NB4 (cell line): ENCODE data around the gene MAP3K14.

Experiments used
- DNase-seq: peaks from one replicate; pipeline ENCODE4 v3.0.0; 2010; ENCODE audit warnings: low read depth
- H3K4me3 ChIP-seq: one replicate; pipeline ENCODE4 v1.5.1; 2011; ENCODE audit warnings: mild to moderate bottlenecking, low read depth, low read length, moderate library complexity
- MYC ChIP-seq: IDR thresholded peaks from 2 replicates; pipeline ENCODE4 v1.6.1; 2011; ENCODE audit warnings: low read depth, low read length
- POLR2A ChIP-seq: IDR thresholded peaks from 2 replicates; pipeline ENCODE4 v1.6.1; 2011; ENCODE audit warnings: mild to moderate bottlenecking; ENCODE audit not compliant: insufficient read length; ENCODE audit errors: extremely low read depth
- TF ChIP-seq, protein P1 (sequence below): IDR thresholded peaks from 2 replicates; pipeline ENCODE4 v1.6.1; 2011; ENCODE audit warnings: low read depth, low read length
- TF ChIP-seq, protein P2 (sequence below): IDR thresholded peaks from one replicate; pipeline ENCODE4 v1.5.1; 2012; ENCODE audit warnings: low read depth, low read length

Gene MAP3K14

DNA sequence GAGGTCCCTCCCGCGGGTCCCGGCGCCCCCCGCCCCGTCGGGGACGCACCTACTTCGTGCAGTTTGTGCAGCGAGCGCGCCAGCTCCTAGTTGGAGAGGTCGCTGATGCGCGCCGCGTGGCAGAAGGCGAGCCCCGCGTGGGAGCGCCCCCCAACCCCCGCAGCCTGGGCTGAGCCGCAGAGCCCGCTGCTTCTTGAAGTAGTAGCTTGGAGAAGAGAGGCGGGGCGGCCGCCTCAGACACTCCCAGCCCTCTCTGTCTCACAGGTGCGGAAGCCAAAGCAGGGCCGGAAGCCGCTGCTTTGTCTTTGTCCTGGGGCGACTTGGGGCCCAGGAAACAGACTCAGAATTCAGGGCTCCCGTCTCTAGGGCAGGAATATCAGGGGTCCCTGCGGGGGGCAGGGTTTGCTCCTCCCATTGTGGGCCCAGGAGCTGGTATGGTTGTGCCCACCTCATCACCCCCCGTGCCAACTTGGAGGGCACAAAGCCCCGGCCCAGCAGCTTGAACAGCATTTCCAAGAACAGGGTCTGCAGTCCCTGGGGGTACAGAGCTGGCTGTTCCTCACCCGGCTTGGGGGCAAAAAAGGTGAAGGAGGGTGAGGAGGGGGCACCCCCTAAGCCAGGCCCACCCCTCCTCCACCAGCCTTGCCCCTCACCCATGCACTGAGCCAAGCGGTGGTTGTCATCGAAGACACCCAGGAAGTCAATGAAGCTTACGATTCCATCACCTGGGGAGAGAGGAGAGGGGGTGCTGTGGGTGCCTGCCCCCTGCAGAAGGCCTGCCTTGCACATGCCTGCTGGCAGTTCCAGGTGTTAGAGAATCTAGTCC is 68.5 kb downstream of the MAP3K14 start:
- TF ChIP-seq MYC, result peak; percentile 54
- TF ChIP-seq POLR2A, result no peak
- TF ChIP-seq, protein P1, sequence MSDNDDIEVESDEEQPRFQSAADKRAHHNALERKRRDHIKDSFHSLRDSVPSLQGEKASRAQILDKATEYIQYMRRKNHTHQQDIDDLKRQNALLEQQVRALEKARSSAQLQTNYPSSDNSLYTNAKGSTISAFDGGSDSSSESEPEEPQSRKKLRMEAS, result peak; percentile 26; the same call in 1 of the 2 replicates
- TF ChIP-seq, protein P2, sequence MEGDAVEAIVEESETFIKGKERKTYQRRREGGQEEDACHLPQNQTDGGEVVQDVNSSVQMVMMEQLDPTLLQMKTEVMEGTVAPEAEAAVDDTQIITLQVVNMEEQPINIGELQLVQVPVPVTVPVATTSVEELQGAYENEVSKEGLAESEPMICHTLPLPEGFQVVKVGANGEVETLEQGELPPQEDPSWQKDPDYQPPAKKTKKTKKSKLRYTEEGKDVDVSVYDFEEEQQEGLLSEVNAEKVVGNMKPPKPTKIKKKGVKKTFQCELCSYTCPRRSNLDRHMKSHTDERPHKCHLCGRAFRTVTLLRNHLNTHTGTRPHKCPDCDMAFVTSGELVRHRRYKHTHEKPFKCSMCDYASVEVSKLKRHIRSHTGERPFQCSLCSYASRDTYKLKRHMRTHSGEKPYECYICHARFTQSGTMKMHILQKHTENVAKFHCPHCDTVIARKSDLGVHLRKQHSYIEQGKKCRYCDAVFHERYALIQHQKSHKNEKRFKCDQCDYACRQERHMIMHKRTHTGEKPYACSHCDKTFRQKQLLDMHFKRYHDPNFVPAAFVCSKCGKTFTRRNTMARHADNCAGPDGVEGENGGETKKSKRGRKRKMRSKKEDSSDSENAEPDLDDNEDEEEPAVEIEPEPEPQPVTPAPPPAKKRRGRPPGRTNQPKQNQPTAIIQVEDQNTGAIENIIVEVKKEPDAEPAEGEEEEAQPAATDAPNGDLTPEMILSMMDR, result no peak
- peak overlapping the region; percentile 58 for H3K4me3 ChIP-seq
- DNase-seq, result peak; percentile 73

DNA sequence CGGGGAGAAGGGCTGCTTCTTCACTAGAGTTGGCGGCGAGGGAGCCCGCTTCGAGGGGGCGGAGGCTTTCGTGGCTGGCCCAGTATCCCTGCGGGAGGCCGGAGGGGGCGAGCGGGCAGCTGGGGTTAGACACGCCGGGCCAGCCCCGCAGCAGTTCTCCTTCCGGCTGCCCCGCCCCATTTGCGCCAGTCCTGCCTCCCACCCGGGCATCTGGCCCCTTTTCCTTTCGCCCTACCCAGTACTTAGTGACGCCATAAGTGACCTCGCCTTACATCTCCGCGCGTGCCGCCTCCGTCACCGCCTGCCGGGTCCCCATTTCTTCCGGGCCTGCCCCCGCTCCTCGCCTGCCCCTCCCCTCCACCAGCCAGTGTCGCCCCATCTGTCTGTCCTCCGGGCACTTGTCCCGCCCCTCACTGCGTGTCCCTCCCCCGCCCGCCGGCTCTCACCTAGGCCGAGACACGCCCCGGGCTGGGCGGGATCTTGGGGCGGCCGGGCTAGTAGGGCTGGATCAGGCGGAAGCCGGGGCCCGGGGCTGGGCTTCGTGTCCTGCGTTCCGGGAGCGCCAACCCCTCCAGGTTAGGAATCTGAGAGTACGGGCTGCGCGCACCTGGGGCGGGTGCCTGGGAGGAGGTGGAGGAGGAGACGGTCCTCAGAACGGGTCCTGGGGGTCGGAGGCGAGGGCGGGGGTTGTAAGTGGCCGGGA is 69.2 kb downstream of the MAP3K14 start:
- H3K4me3 ChIP-seq, result peak overlapping the region; percentile 58
- DNase-seq, result peak; percentile 97
- TF ChIP-seq, protein P1, result peak; percentile 1; the same call in 1 of the 2 replicates
- TF ChIP-seq, protein P2, result no peak
- TF ChIP-seq POLR2A (peak; percentile 71), MYC (peak; percentile 3; the same call in 1 of the 2 replicates)

DNA sequence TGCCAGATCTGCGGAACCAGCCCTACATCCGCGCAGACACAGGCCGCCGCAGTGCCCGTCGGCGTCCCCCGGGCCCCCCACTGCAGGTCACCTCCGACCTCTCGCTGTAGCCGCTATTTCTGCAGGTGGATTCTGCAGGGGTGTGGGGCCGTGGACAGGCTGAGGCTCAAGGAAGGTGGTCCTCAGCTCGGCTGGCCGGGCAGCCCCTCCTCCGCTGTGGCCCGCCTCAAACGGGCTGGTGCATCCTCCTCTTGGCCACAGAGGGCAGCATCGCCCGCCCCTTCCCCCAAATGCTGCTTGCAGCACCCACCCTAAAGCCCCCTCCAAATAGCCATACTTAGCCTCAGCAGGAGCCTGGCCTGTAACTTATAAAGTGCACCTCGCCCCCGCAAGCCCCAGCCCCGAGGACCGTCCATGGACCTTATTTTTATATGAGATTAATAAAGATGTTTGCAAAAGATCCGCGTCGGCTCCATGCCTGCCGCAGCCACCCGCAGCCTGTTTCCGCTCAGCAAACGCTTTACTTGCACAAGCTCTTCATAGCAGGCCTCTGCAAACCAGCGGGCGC is 69.9 kb downstream of the MAP3K14 start:
- no peak for DNase-seq
- TF ChIP-seq MYC (peak; percentile 1; the same call in 1 of the 2 replicates), POLR2A (no peak)
- TF ChIP-seq, protein P2, result peak; percentile 39
- TF ChIP-seq, protein P1, result no peak

GRCh38 chr17:45246338-45246737 is 70.5 kb downstream of the MAP3K14 start:
- DNase-seq, result no peak
- TF ChIP-seq, protein P2, result no peak
- TF ChIP-seq MYC (no peak), POLR2A (no peak)
- TF ChIP-seq, protein P1, result no peak
- H3K4me3 ChIP-seq, result peak overlapping the region; percentile 47

More for the DNA sequence above, 69.9 kb downstream of the MAP3K14 start:
- peak overlapping the region; percentile 47 for H3K4me3 ChIP-seq

- no peak for TF ChIP-seq POLR2A
- TF ChIP-seq, protein P1, result no peak
- TF ChIP-seq, protein P2, result no peak
- H3K4me3 ChIP-seq, result no peak overlapping the region
- no peak for DNase-seq
Observed at GRCh38 chr17:45244725-45245656, 71.8 kb downstream of the MAP3K14 start.
